ENCODE measurements around the gene TUBGCP6.

DNA sequence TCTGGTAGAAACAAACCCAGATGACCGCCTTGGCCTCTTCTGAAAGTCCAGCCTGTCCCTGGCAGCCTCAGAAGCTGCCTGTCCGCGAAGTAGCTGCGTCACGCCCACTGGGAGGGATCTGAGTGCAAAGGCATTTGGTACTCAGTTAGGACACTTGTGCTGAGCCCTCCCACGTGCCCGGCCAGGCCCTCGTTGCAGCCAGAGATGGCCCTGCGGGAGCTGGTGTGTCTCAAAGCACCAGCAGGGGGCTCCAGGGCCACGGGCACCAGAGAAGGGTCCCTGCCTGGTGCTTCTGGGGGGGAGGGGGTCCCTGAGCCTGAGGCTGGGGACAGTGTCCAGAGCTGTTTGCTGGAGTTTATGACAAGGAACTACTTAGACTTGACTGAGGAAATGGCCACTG, 38.2 kb downstream of the TUBGCP6 start:
- TF ChIP-seq, protein P1, sequence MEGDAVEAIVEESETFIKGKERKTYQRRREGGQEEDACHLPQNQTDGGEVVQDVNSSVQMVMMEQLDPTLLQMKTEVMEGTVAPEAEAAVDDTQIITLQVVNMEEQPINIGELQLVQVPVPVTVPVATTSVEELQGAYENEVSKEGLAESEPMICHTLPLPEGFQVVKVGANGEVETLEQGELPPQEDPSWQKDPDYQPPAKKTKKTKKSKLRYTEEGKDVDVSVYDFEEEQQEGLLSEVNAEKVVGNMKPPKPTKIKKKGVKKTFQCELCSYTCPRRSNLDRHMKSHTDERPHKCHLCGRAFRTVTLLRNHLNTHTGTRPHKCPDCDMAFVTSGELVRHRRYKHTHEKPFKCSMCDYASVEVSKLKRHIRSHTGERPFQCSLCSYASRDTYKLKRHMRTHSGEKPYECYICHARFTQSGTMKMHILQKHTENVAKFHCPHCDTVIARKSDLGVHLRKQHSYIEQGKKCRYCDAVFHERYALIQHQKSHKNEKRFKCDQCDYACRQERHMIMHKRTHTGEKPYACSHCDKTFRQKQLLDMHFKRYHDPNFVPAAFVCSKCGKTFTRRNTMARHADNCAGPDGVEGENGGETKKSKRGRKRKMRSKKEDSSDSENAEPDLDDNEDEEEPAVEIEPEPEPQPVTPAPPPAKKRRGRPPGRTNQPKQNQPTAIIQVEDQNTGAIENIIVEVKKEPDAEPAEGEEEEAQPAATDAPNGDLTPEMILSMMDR (IDR thresholded peaks at IDR 0.05 in 2 of 3, conservative IDR thresholded peaks at IDR 0.05 in 1 of 3; ENCODE audit: borderline replicate concordance in 1 of 3, insufficient read depth in 1 of 3, low read depth in 2 of 3, low read length in 2 of 3), result peak in 2 of 3 experiments; percentile 64 to 71; a peak in 5 of 6 replicates
- no peak for TF ChIP-seq EZH2phosphoT487 (IDR thresholded peaks at IDR 0.05; ENCODE audit: borderline replicate concordance)
- no peak for TF ChIP-seq EZH2 (IDR thresholded peaks at IDR 0.05)
- TF ChIP-seq, protein P2, sequence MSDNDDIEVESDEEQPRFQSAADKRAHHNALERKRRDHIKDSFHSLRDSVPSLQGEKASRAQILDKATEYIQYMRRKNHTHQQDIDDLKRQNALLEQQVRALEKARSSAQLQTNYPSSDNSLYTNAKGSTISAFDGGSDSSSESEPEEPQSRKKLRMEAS (IDR thresholded peaks at IDR 0.05), result no peak
- TF ChIP-seq CEBPB (IDR thresholded peaks at IDR 0.05; ENCODE audit: low read depth), result no peak
- no peak for TF ChIP-seq EGR1 (IDR thresholded peaks at IDR 0.05; ENCODE audit: low read depth)
- TF ChIP-seq SIN3A (IDR thresholded peaks at IDR 0.05; ENCODE audit: low read depth), result no peak

Data from HCT116 (cell line).